Keratinocyte (primary cell): Measurements from ENCODE around the gene NR1I3. TPM values are rescaled to one million over a fixed set of nuclear protein-coding genes. Genes with fewer than 3 reads are reported as not detected.
"Not testable (repeated sequence)": the region's sequence is repeated elsewhere in the genome, so short reads cannot be mapped to it uniquely, and the experiment has no call there.

Source experiments
- DNase-seq: peaks from one replicate; pipeline ENCODE4 v3.0.0-alpha.2; 2011; ENCODE audit warnings: low read depth, missing footprints, low spot score
- FAIRE-seq: peaks from 2 replicates; lab custom pipeline; 2011; peaks lifted over from hg19 to GRCh38; lab: Jason Lieb, UNC
- H2AFZ ChIP-seq: 2 replicates; pipeline ENCODE4 v1.6.0; 2012; ENCODE audit warnings: low read length, control low read depth, inconsistent platforms; ENCODE audit not compliant: control insufficient read depth
- H3K27ac ChIP-seq: 2 replicates; pipeline ENCODE4 v1.5.1; 2011; ENCODE audit warnings: low read length; ENCODE audit not compliant: control insufficient read depth, insufficient read depth
- H3K27me3 ChIP-seq: 3 replicates; pipeline ENCODE4 v1.6.0; 2011; ENCODE audit warnings: low read length; ENCODE audit not compliant: control insufficient read depth, insufficient read depth; ENCODE audit errors: extremely low read depth
- H3K36me3 ChIP-seq, 2 experiments: 2 replicates in 1 of 2; 3 replicates in 1 of 2; pipeline ENCODE4 v1.5.1; 2011; ENCODE audit warnings: low read length in 2 of 2, mild to moderate bottlenecking in 1 of 2; ENCODE audit not compliant: control insufficient read depth in 2 of 2, insufficient read depth in 2 of 2; ENCODE audit errors: extremely low read depth in 1 of 2
- H3K4me1 ChIP-seq: 3 replicates; pipeline ENCODE4 v1.5.1; 2011; ENCODE audit warnings: low read length; ENCODE audit not compliant: control insufficient read depth, insufficient read depth; ENCODE audit errors: extremely low read depth
- H3K4me2 ChIP-seq: 3 replicates; pipeline ENCODE4 v1.6.0; 2011; ENCODE audit warnings: low read depth, low read length; ENCODE audit not compliant: control insufficient read depth, insufficient read depth; ENCODE audit errors: extremely low read depth
- H3K4me3 ChIP-seq, 3 experiments: fragments of 200-600 bp in 1 of 3; sonication (generic) in 1 of 3; 2 replicates in 2 of 3; 3 replicates in 1 of 3; pipeline ENCODE4 v1.5.1; 2011 to 2016; ENCODE audit warnings: low read length in 3 of 3, mild to moderate bottlenecking in 3 of 3, control low read depth in 2 of 3, inconsistent platforms in 1 of 3, low read depth in 1 of 3, mixed read lengths in 1 of 3, mixed run types in 1 of 3, moderate library complexity in 1 of 3; ENCODE audit not compliant: control insufficient read depth in 2 of 3, insufficient read depth in 2 of 3; ENCODE audit errors: extremely low read depth in 1 of 3
- H3K79me2 ChIP-seq: 2 replicates; pipeline ENCODE4 v1.6.0; 2012; ENCODE audit warnings: low read length; ENCODE audit not compliant: control insufficient read depth, insufficient read depth
- H3K9ac ChIP-seq: 3 replicates; pipeline ENCODE4 v1.6.0; 2011; ENCODE audit warnings: low read length; ENCODE audit not compliant: control insufficient read depth, insufficient read depth; ENCODE audit errors: extremely low read depth
- H3K9me1 ChIP-seq: 3 replicates; pipeline ENCODE4 v1.6.0; 2011; ENCODE audit warnings: low read length; ENCODE audit not compliant: control insufficient read depth, insufficient read depth; ENCODE audit errors: extremely low read depth
- H3K9me3 ChIP-seq: 2 replicates; pipeline ENCODE4 v1.5.1; 2012; ENCODE audit warnings: low read depth, low read length; ENCODE audit not compliant: control insufficient read depth
- H4K20me1 ChIP-seq: 3 replicates; pipeline ENCODE4 v1.6.0; 2011; ENCODE audit warnings: low read length; ENCODE audit not compliant: control insufficient read depth, insufficient read depth; ENCODE audit errors: extremely low read depth
- EZH2 ChIP-seq: IDR thresholded peaks from one replicate; pipeline ENCODE4 v1.6.1; 2012; ENCODE audit warnings: inconsistent platforms, mild to moderate bottlenecking, low read length, moderate library complexity
- dilution Hi-C: fragments of 300-500 bp; cut with MboI; formaldehyde crosslinking; loops from one replicate; pipeline ENCODE4 v1.7.0; 2020; ENCODE audit warnings: low sequenced_read_pairs; ENCODE audit not compliant: extremely low pct_ligation_motif_present
- polyA plus RNA-seq, 5 experiments: library from polyadenylated mRNA; depleted of rRNA in 3 of 5; stranded (reverse) in 3 of 5; stranded (forward) in 1 of 5; unstranded in 1 of 5; fragments of >200 nt; gene quantifications; 1 replicate in 1 of 5; 2 replicates in 3 of 5; 3 replicates in 1 of 5; pipeline versions ENCODE4 v1.2.1 to v1.2.3, GENCODE V29; 2011 to 2012; ENCODE audit warnings: missing spikeins in 2 of 5, low read depth in 1 of 5, low replicate concordance in 1 of 5
- TF ChIP-seq, protein P1 (sequence below), 3 experiments: IDR thresholded peaks in 1 of 3; conservative IDR thresholded peaks in 1 of 3; optimal IDR thresholded peaks in 1 of 3; 2 replicates in 2 of 3; 3 replicates in 1 of 3; pipeline versions ENCODE3 to v1.5.1; 2011; ENCODE audit warnings: low read length in 3 of 3, mild to moderate bottlenecking in 3 of 3, moderate library complexity in 2 of 3, control low read depth in 1 of 3, inconsistent platforms in 1 of 3; ENCODE audit not compliant: insufficient read depth in 2 of 3; ENCODE audit errors: extremely low read depth in 1 of 3

The NR1I3 gene
- polyA plus RNA-seq, 1 donor (not counting 4 experiments of a cell fraction or from before 2014, with no cell fraction given) = not detected

DNA sequence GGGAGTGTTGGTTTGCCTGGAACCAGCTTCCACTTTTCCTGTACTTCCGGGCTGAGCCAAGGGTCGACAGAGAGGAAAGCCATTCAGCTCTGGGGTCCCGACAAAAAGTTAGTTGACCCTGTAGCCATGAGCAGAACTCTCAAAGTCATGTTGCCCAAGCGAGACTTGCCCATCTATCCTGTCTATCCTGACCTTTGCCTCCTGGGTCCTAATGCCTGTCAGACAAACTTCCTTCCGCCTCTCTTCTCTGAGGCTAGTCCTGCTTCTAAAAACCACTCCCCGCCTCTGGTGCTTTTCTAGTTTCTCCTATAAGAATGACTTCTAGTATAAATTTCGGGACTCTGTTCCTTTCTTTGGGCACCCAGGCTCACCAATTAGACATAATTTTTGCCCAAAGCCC is 12.8 kb upstream of the NR1I3 start:
- Histone ChIP-seq H2AFZ (no peak overlapping the region), H3K4me3 (no peak overlapping the region), H3K9me3 (no peaks in the 10 kb centered on the region), H3K27ac (no peak overlapping the region), H3K79me2 (no peaks in the 10 kb centered on the region), H3K9me1 (no peaks in the 10 kb centered on the region), H3K4me1 (no peaks in the 10 kb centered on the region), H3K4me2 (no peak overlapping the region), H3K9ac (no peak overlapping the region), H3K36me3 (no peaks in the 10 kb centered on the region), H4K20me1 (no peaks in the 10 kb centered on the region), H3K27me3 (no peaks in the 10 kb centered on the region)
- dilution Hi-C loops = no loop called here
- FAIRE-seq (no peak), DNase-seq (no peak)
- TF ChIP-seq, protein P1, sequence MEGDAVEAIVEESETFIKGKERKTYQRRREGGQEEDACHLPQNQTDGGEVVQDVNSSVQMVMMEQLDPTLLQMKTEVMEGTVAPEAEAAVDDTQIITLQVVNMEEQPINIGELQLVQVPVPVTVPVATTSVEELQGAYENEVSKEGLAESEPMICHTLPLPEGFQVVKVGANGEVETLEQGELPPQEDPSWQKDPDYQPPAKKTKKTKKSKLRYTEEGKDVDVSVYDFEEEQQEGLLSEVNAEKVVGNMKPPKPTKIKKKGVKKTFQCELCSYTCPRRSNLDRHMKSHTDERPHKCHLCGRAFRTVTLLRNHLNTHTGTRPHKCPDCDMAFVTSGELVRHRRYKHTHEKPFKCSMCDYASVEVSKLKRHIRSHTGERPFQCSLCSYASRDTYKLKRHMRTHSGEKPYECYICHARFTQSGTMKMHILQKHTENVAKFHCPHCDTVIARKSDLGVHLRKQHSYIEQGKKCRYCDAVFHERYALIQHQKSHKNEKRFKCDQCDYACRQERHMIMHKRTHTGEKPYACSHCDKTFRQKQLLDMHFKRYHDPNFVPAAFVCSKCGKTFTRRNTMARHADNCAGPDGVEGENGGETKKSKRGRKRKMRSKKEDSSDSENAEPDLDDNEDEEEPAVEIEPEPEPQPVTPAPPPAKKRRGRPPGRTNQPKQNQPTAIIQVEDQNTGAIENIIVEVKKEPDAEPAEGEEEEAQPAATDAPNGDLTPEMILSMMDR (optimal IDR thresholded peaks at IDR 0.05 in 1 of 3, IDR thresholded peaks at IDR 0.05 in 1 of 3, conservative IDR thresholded peaks at IDR 0.05 in 1 of 3; ENCODE audit: extremely low read depth in 1 of 3, insufficient read depth in 2 of 3, low read length in 3 of 3) = no peak
- TF ChIP-seq EZH2 = no peak

DNA sequence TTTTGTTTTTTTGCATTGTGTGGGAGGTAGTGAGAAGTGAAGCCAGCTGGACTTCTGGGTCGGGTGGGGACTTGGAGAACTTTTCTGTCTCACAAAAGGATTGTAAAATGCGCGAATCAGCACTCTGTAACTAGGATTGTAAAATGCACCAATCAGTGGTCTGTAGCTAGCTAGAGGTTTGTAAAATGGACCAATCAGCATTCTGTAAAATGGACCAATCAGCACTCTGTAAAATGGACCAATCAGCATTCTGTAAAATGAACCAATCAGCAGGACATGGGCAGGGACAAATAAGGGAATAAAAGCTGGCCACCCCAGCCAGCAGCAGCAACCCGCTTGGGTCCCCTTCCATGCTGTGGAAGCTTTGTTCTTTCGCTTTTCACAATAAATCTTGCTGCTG is 12.1 kb upstream of the NR1I3 start:
- DNase-seq, H4K20me1 ChIP-seq, H2AFZ ChIP-seq, FAIRE-seq, H3K27ac ChIP-seq, H3K9me3 ChIP-seq, H3K9me1 ChIP-seq, H3K4me2 ChIP-seq, H3K4me1 ChIP-seq, H3K4me3 ChIP-seq, dilution Hi-C loops, H3K27me3 ChIP-seq, H3K9ac ChIP-seq, H3K36me3 ChIP-seq, H3K79me2 ChIP-seq: not testable (repeated sequence)

DNA sequence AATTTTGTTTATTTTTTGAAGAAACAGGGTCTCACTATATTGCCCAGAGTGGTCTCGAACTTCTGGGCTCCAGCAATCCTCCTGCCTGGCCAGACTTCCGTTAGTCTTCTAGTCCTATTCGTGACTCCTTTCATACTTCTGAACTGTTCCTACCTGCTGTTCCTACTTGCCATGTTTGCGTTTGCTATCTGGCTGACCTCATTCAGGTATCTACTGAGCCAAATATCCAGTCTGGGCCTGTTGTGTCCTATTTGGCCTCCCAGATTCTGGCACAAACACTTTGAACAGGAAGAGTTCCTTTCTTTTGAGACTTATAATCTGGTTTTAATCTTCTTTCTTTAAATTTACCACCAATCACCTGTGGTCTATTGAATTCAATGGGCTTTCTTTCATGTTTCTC is 6.9 kb upstream of the NR1I3 start:
- H3K4me2 ChIP-seq = peak overlapping the region; percentile 16
- dilution Hi-C loops = no loop called here
- H2AFZ ChIP-seq = peak overlapping the region; percentile 39
- no peak overlapping the region for H3K9ac ChIP-seq
- TF ChIP-seq EZH2 = no peak
- TF ChIP-seq, protein P1 (optimal IDR thresholded peaks at IDR 0.05 in 1 of 3, IDR thresholded peaks at IDR 0.05 in 1 of 3, conservative IDR thresholded peaks at IDR 0.05 in 1 of 3; ENCODE audit: extremely low read depth in 1 of 3, insufficient read depth in 2 of 3, low read length in 3 of 3) = no peak
- H3K4me1 ChIP-seq = peaks cover 7% of the 10 kb centered on the region
- no peaks in the 10 kb centered on the region for H3K9me3 ChIP-seq
- H3K79me2 ChIP-seq = no peaks in the 10 kb centered on the region
- H3K4me3 ChIP-seq = no peak overlapping the region
- H3K27me3 ChIP-seq = no peaks in the 10 kb centered on the region
- no peak for DNase-seq
- no peak overlapping the region for H3K27ac ChIP-seq
- no peaks in the 10 kb centered on the region for H3K36me3 ChIP-seq
- H3K9me1 ChIP-seq = no peaks in the 10 kb centered on the region
- H4K20me1 ChIP-seq = no peaks in the 10 kb centered on the region
- peak; percentile 92 for FAIRE-seq
